ENCODE results near the gene OTUD7B. TPM values are rescaled to one million over a fixed set of nuclear protein-coding genes. Genes with fewer than 3 reads are reported as not detected.

Gene OTUD7B
- total and polyA plus RNA-seq, 2 donors from 2014 or later, result 3.4 to 28.1 TPM

DNA sequence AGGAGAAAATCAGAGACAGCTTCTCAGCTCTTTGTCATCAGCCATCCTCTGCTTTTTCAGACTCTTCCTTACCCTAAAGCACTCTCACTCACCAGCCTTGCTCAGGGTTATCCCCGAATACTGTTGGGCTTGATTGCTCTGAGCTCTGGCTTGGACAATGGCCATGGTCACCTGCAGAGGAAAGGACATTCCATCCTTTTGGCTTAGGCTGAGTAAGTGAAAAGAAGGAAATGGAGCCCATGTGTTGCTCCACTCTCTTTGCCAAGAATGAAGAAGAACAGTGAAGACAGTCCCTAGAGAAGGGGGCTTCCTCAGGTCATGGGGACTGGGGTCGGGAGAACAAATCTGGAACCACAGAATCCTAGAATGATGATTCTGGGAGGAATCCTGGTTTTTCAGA lies 76.2 kb downstream of the OTUD7B start:
- intact Hi-C loops (cut with DNase I), result no loop called here
- Histone ChIP-seq H3K27me3 (ENCODE audit: control insufficient read depth, insufficient read depth, low read length) (no peaks in the 10 kb centered on the region), H3K36me3 (ENCODE audit: control insufficient read depth in 2 of 3, insufficient read depth in 3 of 3, low read length in 3 of 3) (peaks cover 0 to 18% (median 14%) of the 10 kb centered on the region in 3 donors), H3K9ac (ENCODE audit: low read length in 3 of 3) (no peak overlapping the region), H3K9me3 (ENCODE audit: control insufficient read depth in 2 of 3, insufficient read depth in 1 of 3, low read length in 3 of 3) (no peaks in the 10 kb centered on the region), H3K4me1 (ENCODE audit: control insufficient read depth in 2 of 3, insufficient read depth in 2 of 3, low read depth in 1 of 3, low read length in 3 of 3) (peaks cover 0 to 16% (median 9%) of the 10 kb centered on the region in 3 donors), H3K27ac (ENCODE audit: low read depth in 2 of 2, low read length in 2 of 2) (no peak overlapping the region), H3K4me3 (ENCODE audit: low read length in 3 of 3) (no peak overlapping the region)
- TF ChIP-seq, protein P1, sequence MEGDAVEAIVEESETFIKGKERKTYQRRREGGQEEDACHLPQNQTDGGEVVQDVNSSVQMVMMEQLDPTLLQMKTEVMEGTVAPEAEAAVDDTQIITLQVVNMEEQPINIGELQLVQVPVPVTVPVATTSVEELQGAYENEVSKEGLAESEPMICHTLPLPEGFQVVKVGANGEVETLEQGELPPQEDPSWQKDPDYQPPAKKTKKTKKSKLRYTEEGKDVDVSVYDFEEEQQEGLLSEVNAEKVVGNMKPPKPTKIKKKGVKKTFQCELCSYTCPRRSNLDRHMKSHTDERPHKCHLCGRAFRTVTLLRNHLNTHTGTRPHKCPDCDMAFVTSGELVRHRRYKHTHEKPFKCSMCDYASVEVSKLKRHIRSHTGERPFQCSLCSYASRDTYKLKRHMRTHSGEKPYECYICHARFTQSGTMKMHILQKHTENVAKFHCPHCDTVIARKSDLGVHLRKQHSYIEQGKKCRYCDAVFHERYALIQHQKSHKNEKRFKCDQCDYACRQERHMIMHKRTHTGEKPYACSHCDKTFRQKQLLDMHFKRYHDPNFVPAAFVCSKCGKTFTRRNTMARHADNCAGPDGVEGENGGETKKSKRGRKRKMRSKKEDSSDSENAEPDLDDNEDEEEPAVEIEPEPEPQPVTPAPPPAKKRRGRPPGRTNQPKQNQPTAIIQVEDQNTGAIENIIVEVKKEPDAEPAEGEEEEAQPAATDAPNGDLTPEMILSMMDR (IDR thresholded peaks at IDR 0.05; ENCODE audit: borderline replicate concordance, extremely low read depth, insufficient read depth), result no peak
- no peak for FAIRE-seq
- DNase-seq, result no peak

DNA sequence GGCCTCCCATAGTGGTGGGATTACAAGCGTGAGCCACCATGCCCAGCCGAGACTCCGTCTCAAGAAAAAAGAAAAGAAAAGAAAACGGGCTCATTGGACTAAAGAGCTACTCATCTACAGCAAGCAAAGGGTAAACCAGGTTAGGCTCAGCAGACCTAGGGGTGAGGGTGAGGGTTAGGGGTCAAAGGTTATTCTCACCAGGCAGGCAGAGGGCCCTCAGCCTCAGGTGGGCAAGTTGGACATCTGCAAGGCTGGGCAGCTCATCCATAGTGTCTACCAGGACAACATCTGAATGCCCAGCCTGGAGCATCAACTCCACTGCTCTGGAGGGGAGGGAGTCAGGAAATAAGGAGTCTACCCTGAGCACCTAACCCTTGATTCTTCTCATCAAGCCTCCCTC lies 77.3 kb downstream of the OTUD7B start:
- DNase-seq (peak in 1 of 5 donors; percentile 31), FAIRE-seq (no peak)
- intact Hi-C loops (cut with DNase I), result no loop called here
- Histone ChIP-seq H3K36me3 (ENCODE audit: control insufficient read depth in 2 of 3, insufficient read depth in 3 of 3, low read length in 3 of 3) (peaks cover 0 to 18% (median 14%) of the 10 kb centered on the region in 3 donors), H3K4me1 (ENCODE audit: control insufficient read depth in 2 of 3, insufficient read depth in 2 of 3, low read depth in 1 of 3, low read length in 3 of 3) (peaks cover 5 to 20% (median 11%) of the 10 kb centered on the region in 3 donors), H3K9me3 (ENCODE audit: control insufficient read depth in 2 of 3, insufficient read depth in 1 of 3, low read length in 3 of 3) (no peaks in the 10 kb centered on the region), H3K27ac (ENCODE audit: low read depth in 2 of 2, low read length in 2 of 2) (no peak overlapping the region), H3K27me3 (ENCODE audit: control insufficient read depth, insufficient read depth, low read length) (no peaks in the 10 kb centered on the region), H3K4me3 (ENCODE audit: low read length in 3 of 3) (no peak overlapping the region), H3K9ac (ENCODE audit: low read length in 3 of 3) (no peak overlapping the region)
- TF ChIP-seq, protein P1 (IDR thresholded peaks at IDR 0.05; ENCODE audit: borderline replicate concordance, extremely low read depth, insufficient read depth), result no peak

DNA sequence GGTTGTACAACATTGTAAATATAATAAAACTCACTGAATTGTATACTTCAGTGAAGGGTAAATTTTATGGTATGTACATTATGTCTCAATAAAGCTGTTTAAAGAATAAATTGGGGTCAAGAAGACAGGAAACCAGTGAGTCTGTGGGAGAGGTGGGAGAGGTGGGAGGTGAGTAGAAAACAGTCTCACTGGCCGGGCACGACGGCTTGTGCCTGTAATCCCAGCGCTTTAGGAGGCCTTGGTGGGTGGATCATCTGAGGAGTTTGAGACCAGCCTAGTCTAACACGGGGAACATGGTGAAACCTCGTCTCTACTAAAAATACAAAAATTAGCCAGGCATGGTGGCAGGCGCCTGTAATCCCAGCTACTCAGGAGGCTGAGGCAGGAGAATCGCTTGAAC lies 78.1 kb downstream of the OTUD7B start:
- Histone ChIP-seq H3K9me3 (ENCODE audit: control insufficient read depth in 2 of 3, insufficient read depth in 1 of 3, low read length in 3 of 3) (no peaks in the 10 kb centered on the region), H3K4me1 (ENCODE audit: control insufficient read depth in 2 of 3, insufficient read depth in 2 of 3, low read depth in 1 of 3, low read length in 3 of 3) (peaks cover 5 to 16% (median 10%) of the 10 kb centered on the region in 3 donors), H3K27ac (ENCODE audit: low read depth in 2 of 2, low read length in 2 of 2) (no peak overlapping the region), H3K27me3 (ENCODE audit: control insufficient read depth, insufficient read depth, low read length) (no peaks in the 10 kb centered on the region), H3K4me3 (ENCODE audit: low read length in 3 of 3) (no peak overlapping the region), H3K36me3 (ENCODE audit: control insufficient read depth in 2 of 3, insufficient read depth in 3 of 3, low read length in 3 of 3) (peaks cover 0 to 18% (median 14%) of the 10 kb centered on the region in 3 donors), H3K9ac (ENCODE audit: low read length in 3 of 3) (no peak overlapping the region)
- TF ChIP-seq, protein P1 (IDR thresholded peaks at IDR 0.05; ENCODE audit: borderline replicate concordance, extremely low read depth, insufficient read depth), result no peak
- DNase-seq, result no peak
- FAIRE-seq, result no peak
- intact Hi-C loops (cut with DNase I), result no loop called here
